H1 (cell line): ENCODE results near the gene KCTD2. TPM values are rescaled to one million over a fixed set of nuclear protein-coding genes. Genes with fewer than 3 reads are reported as not detected.

ENCODE experiments used
- CTCF ChIA-PET: fragments of 300-600 bp; sonication (Branson Sonifier 250); formaldehyde crosslinking; loops from one replicate; lab custom pipeline; 2021; ENCODE audit not compliant: partially characterized antibody; lab: Charles Lee
- POLR2A ChIA-PET: fragments of 300-600 bp; sonication (Branson Sonifier 250); formaldehyde crosslinking; loops from one replicate; lab custom pipeline; 2021; ENCODE audit warnings: inconsistent platforms; ENCODE audit not compliant: partially characterized antibody; lab: Charles Lee
- DNase-seq, 2 experiments: peaks; one replicate each; pipeline versions ENCODE4 v3.0.0 to v3.0.0-alpha.2; 2010 to 2022; ENCODE audit warnings: low spot score in 2 of 2, low read depth in 1 of 2, mixed read lengths in 1 of 2
- FAIRE-seq: peaks from 2 replicates; lab custom pipeline; 2011; peaks lifted over from hg19 to GRCh38; lab: Jason Lieb, UNC
- H2AFZ ChIP-seq: 2 replicates; pipeline ENCODE4 v1.8.1; 2012; ENCODE audit warnings: low read length, inconsistent platforms
- H2AK5ac ChIP-seq: 2 replicates; pipeline ENCODE4 v1.6.1; 2013; ENCODE audit warnings: low read depth, low read length
- H2BK120ac ChIP-seq: replicated peaks from 2 replicates; pipeline ENCODE3; 2013; ENCODE audit warnings: low read depth, low read length, inconsistent platforms
- H2BK12ac ChIP-seq: 2 replicates; pipeline ENCODE4 v1.6.1; 2013; ENCODE audit warnings: low read depth, low read length
- H2BK15ac ChIP-seq: 2 replicates; pipeline ENCODE4 v1.6.1; 2013; ENCODE audit warnings: low read length
- H2BK20ac ChIP-seq: 2 replicates; pipeline ENCODE4 v1.6.1; 2013; ENCODE audit warnings: low read length
- H2BK5ac ChIP-seq: 2 replicates; pipeline ENCODE4 v1.6.1; 2013; ENCODE audit warnings: low read depth, low read length
- H3K14ac ChIP-seq: 2 replicates; pipeline ENCODE4 v1.6.1; 2013; ENCODE audit warnings: inconsistent platforms; ENCODE audit not compliant: insufficient read length
- H3K18ac ChIP-seq: 2 replicates; pipeline ENCODE4 v1.6.1; 2013; ENCODE audit warnings: low read length; ENCODE audit errors: extremely low read depth
- H3K23ac ChIP-seq: 2 replicates; pipeline ENCODE4 v1.6.1; 2013; ENCODE audit warnings: inconsistent platforms; ENCODE audit not compliant: insufficient read length
- H3K23me2 ChIP-seq: 2 replicates; pipeline ENCODE4 v1.6.1; 2013; ENCODE audit warnings: low read depth, low read length
- H3K27ac ChIP-seq: 2 replicates; pipeline ENCODE4 v1.6.1; 2011; ENCODE audit warnings: low read depth, low read length, inconsistent platforms
- H3K27me3 ChIP-seq, 4 experiments: replicated peaks in 1 of 4; 1 replicate in 1 of 4; 2 replicates in 3 of 4; pipeline versions ENCODE4 v1.6.1 to v1.8.1; 2011 to 2013; ENCODE audit warnings: low read length in 3 of 4, mild to moderate bottlenecking in 3 of 4, inconsistent platforms in 2 of 4, mixed read lengths in 2 of 4, moderate library complexity in 1 of 4; ENCODE audit not compliant: control insufficient read depth in 3 of 4, insufficient read depth in 3 of 4; ENCODE audit errors: extremely low read depth in 1 of 4
- H3K36me3 ChIP-seq, 4 experiments: 2 replicates each; pipeline versions ENCODE4 v1.6.1 to v1.8.1; 2011 to 2013; ENCODE audit warnings: mild to moderate bottlenecking in 4 of 4, low read length in 3 of 4, moderate library complexity in 2 of 4, control low read depth in 1 of 4, inconsistent platforms in 1 of 4; ENCODE audit not compliant: insufficient read depth in 4 of 4, control insufficient read depth in 2 of 4
- H3K4ac ChIP-seq: replicated peaks from 2 replicates; pipeline ENCODE3; 2013; ENCODE audit warnings: low read length, low read depth, mixed read lengths, inconsistent platforms; ENCODE audit not compliant: insufficient read length
- H3K4me1 ChIP-seq, 4 experiments: replicated peaks in 1 of 4; 1 replicate in 1 of 4; 2 replicates in 3 of 4; pipeline versions ENCODE4 v1.6.1 to v1.8.1; 2011 to 2013; ENCODE audit warnings: low read length in 3 of 4, inconsistent platforms in 2 of 4, mixed read lengths in 1 of 4; ENCODE audit not compliant: insufficient read depth in 4 of 4, control insufficient read depth in 3 of 4
- H3K4me2 ChIP-seq, 2 experiments: 2 replicates each; pipeline versions ENCODE4 v1.6.1 to v1.8.1; 2011 to 2013; ENCODE audit warnings: low read depth in 2 of 2, low read length in 2 of 2, control low read depth in 1 of 2, inconsistent platforms in 1 of 2, mild to moderate bottlenecking in 1 of 2; ENCODE audit not compliant: insufficient read depth in 1 of 2
- H3K4me3 ChIP-seq, 4 experiments: fragments of 200-600, 300-600 bp in 1 of 4; sonication (generic), shearing (Covaris generic), sonication (Bioruptor Twin) in 1 of 4; 2 replicates each; pipeline versions ENCODE4 v1.5.1 to v1.8.1; 2011 to 2016; ENCODE audit warnings: low read length in 4 of 4, low read depth in 3 of 4, control low read depth in 2 of 4, inconsistent platforms in 2 of 4, mild to moderate bottlenecking in 2 of 4, mixed read lengths in 1 of 4, moderate library complexity in 1 of 4; ENCODE audit not compliant: insufficient read depth in 2 of 4; ENCODE audit errors: extremely low read depth in 1 of 4
- H3K56ac ChIP-seq: replicated peaks from 2 replicates; pipeline ENCODE3; 2013; ENCODE audit warnings: low read depth, mild to moderate bottlenecking, mixed read lengths, low read length, inconsistent platforms; ENCODE audit not compliant: insufficient read length
- H3K79me1 ChIP-seq: 2 replicates; pipeline ENCODE4 v1.6.1; 2013; ENCODE audit warnings: low read depth, low read length, control low read depth
- H3K79me2 ChIP-seq, 2 experiments: 2 replicates each; pipeline versions ENCODE4 v1.6.1 to v1.8.1; 2012 to 2013; ENCODE audit warnings: low read length in 2 of 2, mild to moderate bottlenecking in 2 of 2, inconsistent platforms in 1 of 2; ENCODE audit not compliant: insufficient read depth in 2 of 2, control insufficient read depth in 1 of 2
- H3K9ac ChIP-seq, 4 experiments: replicated peaks in 1 of 4; 1 replicate in 1 of 4; 2 replicates in 3 of 4; pipeline versions ENCODE4 v1.6.1 to v1.8.1; 2011 to 2013; ENCODE audit warnings: low read depth in 3 of 4, low read length in 3 of 4, control low read depth in 2 of 4, mild to moderate bottlenecking in 2 of 4, moderate library complexity in 2 of 4, inconsistent platforms in 1 of 4; ENCODE audit errors: extremely low read depth in 1 of 4
- H3K9me3 ChIP-seq, 2 experiments: 2 replicates each; pipeline versions ENCODE4 v1.6.1 to v1.8.1; 2012 to 2013; ENCODE audit warnings: mild to moderate bottlenecking in 2 of 2, moderate library complexity in 2 of 2, control low read depth in 1 of 2, inconsistent platforms in 1 of 2, low read depth in 1 of 2, low read length in 1 of 2, mixed read lengths in 1 of 2; ENCODE audit not compliant: insufficient read depth in 2 of 2
- H4K20me1 ChIP-seq, 2 experiments: replicated peaks in 1 of 2; 2 replicates each; pipeline versions ENCODE3 to v1.8.1; 2011 to 2013; ENCODE audit warnings: inconsistent platforms in 2 of 2, low read length in 2 of 2, mild to moderate bottlenecking in 1 of 2; ENCODE audit not compliant: insufficient read depth in 2 of 2, control insufficient read depth in 1 of 2
- H4K5ac ChIP-seq: 2 replicates; pipeline ENCODE4 v1.6.1; 2013; ENCODE audit warnings: low read length, low read depth, mixed read lengths, inconsistent platforms; ENCODE audit not compliant: insufficient read length
- H4K8ac ChIP-seq: 2 replicates; pipeline ENCODE4 v1.8.0; 2013; ENCODE audit warnings: mild to moderate bottlenecking, moderate library complexity, low read length, inconsistent platforms; ENCODE audit not compliant: insufficient read depth; ENCODE audit errors: extremely low read depth
- H4K91ac ChIP-seq: replicated peaks from 2 replicates; pipeline ENCODE3; 2013; ENCODE audit warnings: low read length, mixed read lengths, inconsistent platforms; ENCODE audit not compliant: insufficient read length
- E2F6 ChIP-seq: IDR thresholded peaks from 2 replicates; pipeline ENCODE4 v1.6.1; 2012; ENCODE audit warnings: inconsistent platforms
- EP300 ChIP-seq, 2 experiments: IDR thresholded peaks; 1 replicate in 1 of 2; 2 replicates in 1 of 2; pipeline ENCODE4 v1.6.1; 2011 to 2012; ENCODE audit warnings: low read depth in 2 of 2, low read length in 2 of 2, mild to moderate bottlenecking in 2 of 2, borderline replicate concordance in 1 of 2, inconsistent platforms in 1 of 2, moderate library complexity in 1 of 2
- POLR2AphosphoS5 ChIP-seq: IDR thresholded peaks from 2 replicates; pipeline ENCODE4 v1.6.1; 2011; ENCODE audit warnings: low read depth, low read length
- POU5F1 ChIP-seq: IDR thresholded peaks from 2 replicates; pipeline ENCODE4 v1.6.1; 2011; ENCODE audit warnings: low read depth, mild to moderate bottlenecking, low read length, moderate library complexity
- SUZ12 ChIP-seq: fragments of 200-600 bp; sonication (generic); IDR thresholded peaks from 2 replicates; pipeline ENCODE4 v1.6.1; 2012; ENCODE audit warnings: mild to moderate bottlenecking, inconsistent platforms, low read length, moderate library complexity, mixed read lengths
- WGBS, 2 experiments: shearing (Covaris generic) in 1 of 2; methylation state at CpG; one replicate each; pipeline versions ENCODE4 v1.1.6 to v1.1.7; 2013 to 2015; ENCODE audit warnings: low lambda C conversion rate in 2 of 2, mixed read lengths in 2 of 2, inconsistent platforms in 1 of 2, low coverage in 1 of 2, missing lambda C conversion rate in 1 of 2; ENCODE audit not compliant: insufficient replicate concordance in 2 of 2, insufficient coverage in 1 of 2, insufficient read length in 1 of 2; ENCODE audit errors: extremely low coverage in 1 of 2, missing lambda C conversion rate in 1 of 2; 5-methylcytosine and 5-hydroxymethylcytosine counted together
- polyA plus RNA-seq, 7 experiments: library from polyadenylated mRNA; depleted of rRNA in 3 of 7; stranded (reverse) in 5 of 7; unstranded in 2 of 7; fragments of >200 nt in 5 of 7; fragments of 200-250 nt in 2 of 7; gene quantifications; 1 replicate in 5 of 7; 2 replicates in 1 of 7; 4 replicates in 1 of 7; pipeline versions ENCODE4 v1.2.1 to v1.2.3, GENCODE V29; 2011 to 2013; ENCODE audit warnings: missing spikeins in 2 of 7, mixed read lengths in 2 of 7
- total RNA-seq: library from RNA; stranded (reverse); fragmentation: NEBNext Ultra II Directional; extraction: Animal tissue kit (Norgen Biotek cat#: 25700); gene quantifications from 2 replicates; pipeline ENCODE4 v1.2.1, GENCODE V29; 2021
- TF ChIP-seq, protein P1 (sequence below): IDR thresholded peaks from 2 replicates; pipeline ENCODE4 v1.6.1; 2011; ENCODE audit warnings: low read depth, mild to moderate bottlenecking, low read length; ENCODE audit not compliant: insufficient read depth

Gene KCTD2
- total and polyA plus RNA-seq, 2 of the 8 experiments (the other 6 are each of a cell fraction or from before 2014, with no cell fraction given), result 33.7 to 36.8 TPM

GRCh38 chr17:75032720-75033280 lies 14.2 kb upstream of the KCTD2 start:
- ChIA-PET CTCF (interaction anchor here (0.6 to 2.3 kb wide), 10 partner anchors 9 to 393 kb away, joined by 3 to 22 read pairs (median 4); no protein-coding TSS in a partner anchor), POLR2A (interaction anchor here (0.9 to 2.2 kb wide), 3 partner anchors 10 to 20 kb away, joined by 4 to 11 read pairs (median 6); partner anchors contain the start of gene MRPL58)
- DNase-seq (no peak), FAIRE-seq (no peak)
- H3K23me2 ChIP-seq, result no peaks in the 10 kb centered on the region
- no peaks in the 10 kb centered on the region for H4K20me1 ChIP-seq
- no peak overlapping the region for H4K5ac ChIP-seq
- no peak overlapping the region for H2AK5ac ChIP-seq
- H3K4ac ChIP-seq, result no peak overlapping the region
- H3K14ac ChIP-seq, result no peak overlapping the region
- no peak overlapping the region for H3K23ac ChIP-seq
- no peak overlapping the region for H3K18ac ChIP-seq
- no peaks in the 10 kb centered on the region for H3K27me3 ChIP-seq
- no peak overlapping the region for H3K56ac ChIP-seq
- H3K9ac ChIP-seq, result no peak overlapping the region
- H3K4me2 ChIP-seq, result peak overlapping the region; percentile 42 to 67
- peak overlapping the region; percentile 82 to 98 (median 95) for H3K4me3 ChIP-seq
- H2BK5ac ChIP-seq, result no peak overlapping the region
- H2BK15ac ChIP-seq, result no peak overlapping the region
- no peaks in the 10 kb centered on the region for H3K79me2 ChIP-seq
- no peak overlapping the region for H2BK120ac ChIP-seq
- TF ChIP-seq POU5F1 (no peak), E2F6 (no peak), SUZ12 (no peak), EP300 (IDR thresholded peaks at IDR 0.05; ENCODE audit: borderline replicate concordance in 1 of 2, low read depth in 2 of 2, low read length in 2 of 2) (no peak), POLR2AphosphoS5 (no peak)
- TF ChIP-seq, protein P1, sequence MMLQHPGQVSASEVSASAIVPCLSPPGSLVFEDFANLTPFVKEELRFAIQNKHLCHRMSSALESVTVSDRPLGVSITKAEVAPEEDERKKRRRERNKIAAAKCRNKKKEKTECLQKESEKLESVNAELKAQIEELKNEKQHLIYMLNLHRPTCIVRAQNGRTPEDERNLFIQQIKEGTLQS, result no peak
- no peaks in the 10 kb centered on the region for H3K79me1 ChIP-seq
- no peak overlapping the region for H4K91ac ChIP-seq
- H2BK12ac ChIP-seq, result no peak overlapping the region
- peak overlapping the region; percentile 68; the same call in 1 of the 2 replicates for H2AFZ ChIP-seq
- H4K8ac ChIP-seq, result no peak overlapping the region
- 45% methylated on average over 9 of the region's 13 CpGs; no CpG with 5 or more reads in 1 of the 2 experiments for WGBS, 2 experiments
- H3K9me3 ChIP-seq, result peaks cover 6 to 8% of the 10 kb centered on the region in 2 experiments
- H3K4me1 ChIP-seq, result peaks cover 3 to 10% (median 7%) of the 10 kb centered on the region in 4 experiments; a peak in 5 of 7 replicates
- no peaks in the 10 kb centered on the region for H3K36me3 ChIP-seq
- H2BK20ac ChIP-seq, result no peak overlapping the region
- no peak overlapping the region for H3K27ac ChIP-seq
